ENCODE measurements around the gene GRK6.

DNA sequence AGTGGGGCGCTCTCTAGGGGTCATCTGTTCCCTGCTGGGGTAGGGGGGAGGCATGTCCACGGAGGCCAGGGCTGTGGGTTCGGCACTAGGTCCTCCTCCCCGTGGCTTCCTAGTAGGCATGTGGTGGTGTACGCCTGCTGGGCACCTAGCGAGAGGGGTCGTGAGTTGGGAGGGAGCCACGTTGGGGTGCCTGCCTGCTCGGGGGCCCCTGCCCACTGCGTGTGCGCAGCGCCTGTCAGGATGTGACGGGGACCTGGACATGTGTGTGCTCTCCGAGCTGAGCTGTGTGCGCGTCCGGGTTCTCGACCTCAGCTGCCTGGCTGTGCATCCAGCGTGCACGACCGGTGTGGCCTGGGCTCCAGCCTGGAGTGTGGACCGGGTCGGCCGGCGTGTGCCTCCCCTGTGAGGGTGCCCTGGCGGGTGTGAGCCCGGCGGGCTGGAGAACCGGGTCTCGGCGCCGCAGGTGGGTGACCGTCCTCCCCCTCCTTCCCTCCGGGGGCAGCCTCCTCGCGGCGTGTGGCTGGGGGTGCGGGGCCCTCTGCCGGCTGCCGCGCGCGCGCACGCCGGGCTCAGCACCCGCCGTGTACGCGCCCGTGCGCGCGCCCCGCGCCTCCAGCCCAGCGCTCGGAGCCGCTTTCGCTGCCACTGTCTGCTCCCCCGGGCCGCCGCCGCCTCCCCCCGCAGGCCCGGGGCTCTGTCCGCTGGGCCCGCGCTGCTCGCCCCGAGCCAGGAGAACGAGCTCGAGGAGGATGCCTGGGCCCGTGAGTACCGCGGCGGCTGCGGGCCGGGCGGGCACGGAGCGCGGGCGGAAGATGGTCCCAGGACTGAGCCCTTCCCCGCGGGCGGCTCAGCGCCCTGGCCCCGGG, 20.0 kb downstream of the GRK6 start, which contains the start of gene PRR7:
- TF ChIP-seq ZNF174 (CRISPR knock-in tag; IDR thresholded peaks at IDR 0.05) (no peak), BHLHE40 (IDR thresholded peaks at IDR 0.05; ENCODE audit: low read length) (no peak), POLR2A (conservative IDR thresholded peaks at IDR 0.05) (peak; percentile 74), POLR2AphosphoS5 (IDR thresholded peaks at IDR 0.05; ENCODE audit: control insufficient read depth, insufficient read depth, low read depth, low read length) (no peak; the same call in 1 of the 2 replicates), ZNF24 (IDR thresholded peaks at IDR 0.05) (no peak), ZNF41 (CRISPR knock-in tag; conservative IDR thresholded peaks at IDR 0.05) (0 out of 2 replicates have a peak, but pooled peaks have one; percentile 9), MXI1 (IDR thresholded peaks at IDR 0.05; ENCODE audit: low read depth, low read length) (no peak), MEF2D (tag; conservative IDR thresholded peaks at IDR 0.05; ENCODE audit: low read depth) (no peak), RAD51 (IDR thresholded peaks at IDR 0.05; ENCODE audit: borderline replicate concordance, low read depth) (no peak)
- TF ChIP-seq, protein P1, sequence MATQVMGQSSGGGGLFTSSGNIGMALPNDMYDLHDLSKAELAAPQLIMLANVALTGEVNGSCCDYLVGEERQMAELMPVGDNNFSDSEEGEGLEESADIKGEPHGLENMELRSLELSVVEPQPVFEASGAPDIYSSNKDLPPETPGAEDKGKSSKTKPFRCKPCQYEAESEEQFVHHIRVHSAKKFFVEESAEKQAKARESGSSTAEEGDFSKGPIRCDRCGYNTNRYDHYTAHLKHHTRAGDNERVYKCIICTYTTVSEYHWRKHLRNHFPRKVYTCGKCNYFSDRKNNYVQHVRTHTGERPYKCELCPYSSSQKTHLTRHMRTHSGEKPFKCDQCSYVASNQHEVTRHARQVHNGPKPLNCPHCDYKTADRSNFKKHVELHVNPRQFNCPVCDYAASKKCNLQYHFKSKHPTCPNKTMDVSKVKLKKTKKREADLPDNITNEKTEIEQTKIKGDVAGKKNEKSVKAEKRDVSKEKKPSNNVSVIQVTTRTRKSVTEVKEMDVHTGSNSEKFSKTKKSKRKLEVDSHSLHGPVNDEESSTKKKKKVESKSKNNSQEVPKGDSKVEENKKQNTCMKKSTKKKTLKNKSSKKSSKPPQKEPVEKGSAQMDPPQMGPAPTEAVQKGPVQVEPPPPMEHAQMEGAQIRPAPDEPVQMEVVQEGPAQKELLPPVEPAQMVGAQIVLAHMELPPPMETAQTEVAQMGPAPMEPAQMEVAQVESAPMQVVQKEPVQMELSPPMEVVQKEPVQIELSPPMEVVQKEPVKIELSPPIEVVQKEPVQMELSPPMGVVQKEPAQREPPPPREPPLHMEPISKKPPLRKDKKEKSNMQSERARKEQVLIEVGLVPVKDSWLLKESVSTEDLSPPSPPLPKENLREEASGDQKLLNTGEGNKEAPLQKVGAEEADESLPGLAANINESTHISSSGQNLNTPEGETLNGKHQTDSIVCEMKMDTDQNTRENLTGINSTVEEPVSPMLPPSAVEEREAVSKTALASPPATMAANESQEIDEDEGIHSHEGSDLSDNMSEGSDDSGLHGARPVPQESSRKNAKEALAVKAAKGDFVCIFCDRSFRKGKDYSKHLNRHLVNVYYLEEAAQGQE (IDR thresholded peaks at IDR 0.05; ENCODE audit: borderline replicate concordance): peak; percentile 40; the same call in 1 of the 2 replicates
- TF ChIP-seq, protein P1 (CRISPR knock-in tag; IDR thresholded peaks at IDR 0.05; ENCODE audit: low read depth): peak; percentile 83
- TF ChIP-seq, protein P2, sequence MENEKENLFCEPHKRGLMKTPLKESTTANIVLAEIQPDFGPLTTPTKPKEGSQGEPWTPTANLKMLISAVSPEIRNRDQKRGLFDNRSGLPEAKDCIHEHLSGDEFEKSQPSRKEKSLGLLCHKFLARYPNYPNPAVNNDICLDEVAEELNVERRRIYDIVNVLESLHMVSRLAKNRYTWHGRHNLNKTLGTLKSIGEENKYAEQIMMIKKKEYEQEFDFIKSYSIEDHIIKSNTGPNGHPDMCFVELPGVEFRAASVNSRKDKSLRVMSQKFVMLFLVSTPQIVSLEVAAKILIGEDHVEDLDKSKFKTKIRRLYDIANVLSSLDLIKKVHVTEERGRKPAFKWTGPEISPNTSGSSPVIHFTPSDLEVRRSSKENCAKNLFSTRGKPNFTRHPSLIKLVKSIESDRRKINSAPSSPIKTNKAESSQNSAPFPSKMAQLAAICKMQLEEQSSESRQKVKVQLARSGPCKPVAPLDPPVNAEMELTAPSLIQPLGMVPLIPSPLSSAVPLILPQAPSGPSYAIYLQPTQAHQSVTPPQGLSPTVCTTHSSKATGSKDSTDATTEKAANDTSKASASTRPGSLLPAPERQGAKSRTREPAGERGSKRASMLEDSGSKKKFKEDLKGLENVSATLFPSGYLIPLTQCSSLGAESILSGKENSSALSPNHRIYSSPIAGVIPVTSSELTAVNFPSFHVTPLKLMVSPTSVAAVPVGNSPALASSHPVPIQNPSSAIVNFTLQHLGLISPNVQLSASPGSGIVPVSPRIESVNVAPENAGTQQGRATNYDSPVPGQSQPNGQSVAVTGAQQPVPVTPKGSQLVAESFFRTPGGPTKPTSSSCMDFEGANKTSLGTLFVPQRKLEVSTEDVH (IDR thresholded peaks at IDR 0.05; ENCODE audit: low read depth, partially characterized antibody): peak; percentile 58
- TF ChIP-seq, protein P3, sequence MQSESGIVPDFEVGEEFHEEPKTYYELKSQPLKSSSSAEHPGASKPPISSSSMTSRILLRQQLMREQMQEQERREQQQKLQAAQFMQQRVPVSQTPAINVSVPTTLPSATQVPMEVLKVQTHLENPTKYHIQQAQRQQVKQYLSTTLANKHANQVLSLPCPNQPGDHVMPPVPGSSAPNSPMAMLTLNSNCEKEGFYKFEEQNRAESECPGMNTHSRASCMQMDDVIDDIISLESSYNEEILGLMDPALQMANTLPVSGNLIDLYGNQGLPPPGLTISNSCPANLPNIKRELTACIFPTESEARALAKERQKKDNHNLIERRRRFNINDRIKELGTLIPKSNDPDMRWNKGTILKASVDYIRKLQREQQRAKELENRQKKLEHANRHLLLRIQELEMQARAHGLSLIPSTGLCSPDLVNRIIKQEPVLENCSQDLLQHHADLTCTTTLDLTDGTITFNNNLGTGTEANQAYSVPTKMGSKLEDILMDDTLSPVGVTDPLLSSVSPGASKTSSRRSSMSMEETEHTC (IDR thresholded peaks at IDR 0.05): peak; percentile 9; the same call in 1 of the 2 replicates
- TF ChIP-seq, protein P4, sequence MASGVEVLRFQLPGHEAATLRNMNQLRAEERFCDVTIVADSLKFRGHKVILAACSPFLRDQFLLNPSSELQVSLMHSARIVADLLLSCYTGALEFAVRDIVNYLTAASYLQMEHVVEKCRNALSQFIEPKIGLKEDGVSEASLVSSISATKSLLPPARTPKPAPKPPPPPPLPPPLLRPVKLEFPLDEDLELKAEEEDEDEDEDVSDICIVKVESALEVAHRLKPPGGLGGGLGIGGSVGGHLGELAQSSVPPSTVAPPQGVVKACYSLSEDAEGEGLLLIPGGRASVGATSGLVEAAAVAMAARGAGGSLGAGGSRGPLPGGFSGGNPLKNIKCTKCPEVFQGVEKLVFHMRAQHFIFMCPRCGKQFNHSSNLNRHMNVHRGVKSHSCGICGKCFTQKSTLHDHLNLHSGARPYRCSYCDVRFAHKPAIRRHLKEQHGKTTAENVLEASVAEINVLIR (CRISPR knock-in tag; IDR thresholded peaks at IDR 0.05): no peak

Data from K562 (cell line).